Anterior cingulate cortex (tissue), 58 donors: Measurements from ENCODE around the gene EFCAB13.

Experiments used
- DNase-seq, 58 donors: peaks; one replicate each; lab custom pipeline; 2025; lab: John Stamatoyannopoulos, UW

Gene EFCAB13

GRCh38 chr17:47323382-47324223 is at the start of gene EFCAB13:
TSS of gene EFCAB13 (plus strand) at chr17:47323955. CDS start at chr17:47328354, 4,399 bp downstream.
- peak in 46 of 58 donors; percentile 3 to 78 (median 37) for DNase-seq

GRCh38 chr17:47274319-47275069 is 49.3 kb upstream of the EFCAB13 start:
- DNase-seq: no peak

- DNase-seq: no peak
Measured at GRCh38 chr17:47275245-47275984, 48.3 kb upstream of the EFCAB13 start.

- no peak for DNase-seq
Measured at GRCh38 chr17:47276444-47276843, 47.3 kb upstream of the EFCAB13 start.

- DNase-seq: peak in 10 of 58 donors; percentile 3 to 9 (median 5)
Measured at GRCh38 chr17:47276868-47277267, 46.9 kb upstream of the EFCAB13 start.

GRCh38 chr17:47277921-47278320 is 45.8 kb upstream of the EFCAB13 start:
- no peak for DNase-seq

- DNase-seq: no peak
Measured at GRCh38 chr17:47278561-47278960, 45.2 kb upstream of the EFCAB13 start.

GRCh38 chr17:47279062-47279801 is 44.5 kb upstream of the EFCAB13 start:
- peak in 5 of 58 donors; percentile 0 to 48 (median 7) for DNase-seq

- no peak for DNase-seq
Measured at GRCh38 chr17:47280072-47280811, 43.5 kb upstream of the EFCAB13 start.

- DNase-seq: no peak
Measured at GRCh38 chr17:47281216-47281615, 42.5 kb upstream of the EFCAB13 start.

- no peak for DNase-seq
Measured at GRCh38 chr17:47285003-47285402, 38.8 kb upstream of the EFCAB13 start.

- no peak for DNase-seq
Measured at GRCh38 chr17:47286198-47286914, 37.4 kb upstream of the EFCAB13 start.

- no peak for DNase-seq
Measured at GRCh38 chr17:47287068-47287467, 36.7 kb upstream of the EFCAB13 start.

- DNase-seq: no peak
Measured at GRCh38 chr17:47287639-47288038, 36.1 kb upstream of the EFCAB13 start.

GRCh38 chr17:47288531-47289116 is 35.1 kb upstream of the EFCAB13 start:
- DNase-seq: no peak

GRCh38 chr17:47289302-47289701 is 34.5 kb upstream of the EFCAB13 start:
- DNase-seq: no peak

- no peak for DNase-seq
Measured at GRCh38 chr17:47290870-47291241, 32.9 kb upstream of the EFCAB13 start.

- no peak for DNase-seq
Measured at GRCh38 chr17:47291242-47291873, 32.4 kb upstream of the EFCAB13 start.
